ENCODE results near the gene SYT12. TPM values are rescaled to one million over a fixed set of nuclear protein-coding genes. Genes with fewer than 3 reads are reported as not detected.
A peak's percentile ranks its signal among the peaks of the same experiment; 100 is the strongest.

SYT12 gene
- total RNA-seq, 1 donor = 0.09 TPM

- no peak overlapping the region for H3K4me3 ChIP-seq (ENCODE audit: low read depth, low read length)
Measured at GRCh38 chr11:67033661-67034166, 10.8 kb downstream of the SYT12 start.

GRCh38 chr11:67034350-67034749, 11.4 kb downstream of the SYT12 start:
- DNase-seq (ENCODE audit: low read depth) = no peak
- no peak for TF ChIP-seq CTCF (IDR thresholded peaks at IDR 0.05; ENCODE audit: insufficient read depth, low read length)
- H3K4me3 ChIP-seq (ENCODE audit: low read depth, low read length) = no peak overlapping the region

More at GRCh38 chr11:67033661-67034166, 10.8 kb downstream of the SYT12 start:
- no peak for TF ChIP-seq CTCF (IDR thresholded peaks at IDR 0.05; ENCODE audit: insufficient read depth, low read length)
- DNase-seq (ENCODE audit: low read depth) = peak; percentile 96

- TF ChIP-seq CTCF (IDR thresholded peaks at IDR 0.05; ENCODE audit: insufficient read depth, low read length) = no peak
- no peak overlapping the region for H3K4me3 ChIP-seq (ENCODE audit: low read depth, low read length)
- no peak for DNase-seq (ENCODE audit: low read depth)
Measured at GRCh38 chr11:67040147-67040546, 17.2 kb downstream of the SYT12 start.

GRCh38 chr11:67041602-67042001, 18.7 kb downstream of the SYT12 start:
- H3K4me3 ChIP-seq (ENCODE audit: low read depth, low read length) = no peak overlapping the region
- no peak for TF ChIP-seq CTCF (IDR thresholded peaks at IDR 0.05; ENCODE audit: insufficient read depth, low read length)
- no peak for DNase-seq (ENCODE audit: low read depth)

GRCh38 chr11:67043572-67044349, 20.8 kb downstream of the SYT12 start:
- DNase-seq (ENCODE audit: low read depth) = no peak
- TF ChIP-seq CTCF (IDR thresholded peaks at IDR 0.05; ENCODE audit: insufficient read depth, low read length) = no peak
- no peak overlapping the region for H3K4me3 ChIP-seq (ENCODE audit: low read depth, low read length)

GRCh38 chr11:67044496-67044895, 21.6 kb downstream of the SYT12 start:
- TF ChIP-seq CTCF (IDR thresholded peaks at IDR 0.05; ENCODE audit: insufficient read depth, low read length) = no peak
- no peak for DNase-seq (ENCODE audit: low read depth)
- no peak overlapping the region for H3K4me3 ChIP-seq (ENCODE audit: low read depth, low read length)
